ENCODE results near the gene AEBP2.

GRCh38 chr12:19477071-19477470, 37.8 kb downstream of the AEBP2 start:
- TF ChIP-seq POLR2A (IDR thresholded peaks at IDR 0.05; ENCODE audit: low read depth, low read length) (no peak), CTCF (conservative IDR thresholded peaks at IDR 0.05; ENCODE audit: low read depth, low read length) (no peak), RAD21 (IDR thresholded peaks at IDR 0.05; ENCODE audit: low read length) (no peak), BHLHE40 (IDR thresholded peaks at IDR 0.05; ENCODE audit: low read depth, low read length) (no peak), RCOR1 (IDR thresholded peaks at IDR 0.05; ENCODE audit: insufficient replicate concordance, low read length) (no peak), SMC3 (IDR thresholded peaks at IDR 0.05; ENCODE audit: low read depth, low read length) (no peak)

Measured in IMR-90 (cell line).